K562 (cell line): ENCODE data around the gene METTL3. TPM values are rescaled to one million over a fixed set of nuclear protein-coding genes. Genes with fewer than 3 reads are reported as not detected.
A peak's percentile ranks its signal among the peaks of the same experiment; 100 is the strongest.

Experiments used
- CTBP1 ChIP-seq: fragments of 450-650 bp; IDR thresholded peaks from 2 replicates; pipeline ENCODE4 v1.6.1; 2016; ENCODE audit warnings: borderline replicate concordance
- DIDO1 ChIP-seq: fragments of 450-650 bp; IDR thresholded peaks from 2 replicates; pipeline ENCODE4 v1.6.1; 2016; ENCODE audit warnings: low read depth, missing biosample characterization, missing genetic modification characterization
- FOXJ2 ChIP-seq: fragments of 200-800 bp; sonication (Bioruptor generic); IDR thresholded peaks from 2 replicates; pipeline ENCODE4 v1.6.1; 2016; ENCODE audit warnings: missing genetic modification characterization, missing compliant biosample characterization
- FOXP1 ChIP-seq: sonication (generic); formaldehyde crosslinking; IDR thresholded peaks from 2 replicates; pipeline ENCODE4 v1.8.0; 2022; ENCODE audit warnings: mild to moderate bottlenecking, missing genetic modification reagents
- KAT2B ChIP-seq: IDR thresholded peaks from one replicate; pipeline ENCODE4 v1.6.1; 2012; ENCODE audit warnings: low read depth, mild to moderate bottlenecking, control low read depth, inconsistent platforms, low read length, moderate library complexity
- MTA1 ChIP-seq: fragments of 450-650 bp; IDR thresholded peaks from 2 replicates; pipeline ENCODE4 v1.6.1; 2017; ENCODE audit warnings: borderline replicate concordance
- NR2C1 ChIP-seq, 2 experiments: fragments of 450-650 bp; IDR thresholded peaks; 2 replicates each; pipeline ENCODE4 v1.6.1; 2017; ENCODE audit warnings: mild to moderate bottlenecking in 2 of 2, antibody characterized with exemption in 1 of 2, inconsistent platforms in 1 of 2, missing compliant biosample characterization in 1 of 2, missing genetic modification characterization in 1 of 2
- TBP ChIP-seq: optimal IDR thresholded peaks from 2 replicates; pipeline ENCODE3; 2011; ENCODE audit warnings: low read depth, low read length, improper control_type of control experiment
- TCF7L2 ChIP-seq: fragments of 150-350 bp; IDR thresholded peaks from 2 replicates; pipeline ENCODE4 v1.6.1; 2016; ENCODE audit warnings: low read depth, mild to moderate bottlenecking, low read length, moderate library complexity
- ZKSCAN8 ChIP-seq: fragments of 200-800 bp; sonication (Bioruptor generic); IDR thresholded peaks from 2 replicates; pipeline ENCODE4 v1.6.1; 2016; ENCODE audit warnings: missing genetic modification characterization, missing compliant biosample characterization
- ZNF23 ChIP-seq: fragments of 250-450 bp; sonication (Bioruptor Pico); IDR thresholded peaks from 2 replicates; pipeline ENCODE4 v1.4.0; 2020; ENCODE audit warnings: mild to moderate bottlenecking
- ZNF263 ChIP-seq: sonication (generic); formaldehyde crosslinking; IDR thresholded peaks from 2 replicates; pipeline ENCODE4 v1.8.0; 2022; ENCODE audit warnings: mild to moderate bottlenecking, missing genetic modification reagents, borderline replicate concordance
- ZNF436 ChIP-seq: fragments of 250-450, 450-650 bp; sonication (Bioruptor Pico); formaldehyde crosslinking; IDR thresholded peaks from 2 replicates; pipeline ENCODE4 v1.7.0; 2020; ENCODE audit warnings: mild to moderate bottlenecking
- ZNF586 ChIP-seq: fragments of 450-650 bp; formaldehyde crosslinking; conservative IDR thresholded peaks from 2 replicates; pipeline ENCODE4 v1.4.0; 2020; ENCODE audit warnings: mild to moderate bottlenecking, moderate library complexity
- ZZZ3 ChIP-seq: fragments of 450-650 bp; IDR thresholded peaks from 2 replicates; pipeline ENCODE4 v1.6.1; 2016; ENCODE audit warnings: antibody characterized with exemption, mild to moderate bottlenecking, moderate library complexity
- polyA plus RNA-seq, 8 experiments: library from polyadenylated mRNA; depleted of rRNA in 4 of 8; stranded (reverse) in 5 of 8; unstranded in 3 of 8; fragments of >200 nt; fragmentation: Nextera tagmentation in 2 of 8; fragmentation: Illumina TruSeq in 1 of 8; extraction: Ambion mirVana in 2 of 8; extraction: Trizol in 1 of 8; gene quantifications; 2 replicates each; pipeline versions ENCODE4 v1.2.1 to v1.2.3, GENCODE V29; 2011 to 2014; ENCODE audit warnings: inconsistent platforms in 1 of 8, missing spikeins in 1 of 8
- total RNA-seq, 7 experiments: library from RNA; depleted of rRNA in 6 of 7; stranded (reverse); fragments of >200 nt in 6 of 7; fragmentation: Illumina TruSeq in 2 of 7; extraction: Trizol in 2 of 7; gene quantifications; 2 replicates each; pipeline versions ENCODE4 v1.2.1 to v1.2.3, GENCODE V29; 2011 to 2021; ENCODE audit warnings: low replicate concordance in 1 of 7
- TF ChIP-seq, protein P1 (sequence below): fragments of 250-450 bp; sonication (Bioruptor Pico); IDR thresholded peaks from 2 replicates; pipeline ENCODE4 v1.6.1; 2021; ENCODE audit warnings: mild to moderate bottlenecking
- TF ChIP-seq, protein P2 (sequence below): fragments of 450-650 bp; IDR thresholded peaks from 2 replicates; pipeline ENCODE4 v1.6.1; 2016; ENCODE audit warnings: borderline replicate concordance
- TF ChIP-seq, protein P3 (sequence below): sonication (generic); formaldehyde crosslinking; IDR thresholded peaks from 2 replicates; pipeline ENCODE4 v1.8.1; 2022; ENCODE audit warnings: missing genetic modification reagents
- TF ChIP-seq, protein P4 (sequence below): sonication (generic); formaldehyde crosslinking; IDR thresholded peaks from 2 replicates; pipeline ENCODE4 v1.8.0; 2023; ENCODE audit warnings: mild to moderate bottlenecking, missing genetic modification reagents

METTL3 gene
- total and polyA plus RNA-seq, 9 of the 15 experiments (the other 6 are each of a cell fraction or from before 2014, with no cell fraction given) = 42.1 to 151 (median 65.7) TPM

DNA sequence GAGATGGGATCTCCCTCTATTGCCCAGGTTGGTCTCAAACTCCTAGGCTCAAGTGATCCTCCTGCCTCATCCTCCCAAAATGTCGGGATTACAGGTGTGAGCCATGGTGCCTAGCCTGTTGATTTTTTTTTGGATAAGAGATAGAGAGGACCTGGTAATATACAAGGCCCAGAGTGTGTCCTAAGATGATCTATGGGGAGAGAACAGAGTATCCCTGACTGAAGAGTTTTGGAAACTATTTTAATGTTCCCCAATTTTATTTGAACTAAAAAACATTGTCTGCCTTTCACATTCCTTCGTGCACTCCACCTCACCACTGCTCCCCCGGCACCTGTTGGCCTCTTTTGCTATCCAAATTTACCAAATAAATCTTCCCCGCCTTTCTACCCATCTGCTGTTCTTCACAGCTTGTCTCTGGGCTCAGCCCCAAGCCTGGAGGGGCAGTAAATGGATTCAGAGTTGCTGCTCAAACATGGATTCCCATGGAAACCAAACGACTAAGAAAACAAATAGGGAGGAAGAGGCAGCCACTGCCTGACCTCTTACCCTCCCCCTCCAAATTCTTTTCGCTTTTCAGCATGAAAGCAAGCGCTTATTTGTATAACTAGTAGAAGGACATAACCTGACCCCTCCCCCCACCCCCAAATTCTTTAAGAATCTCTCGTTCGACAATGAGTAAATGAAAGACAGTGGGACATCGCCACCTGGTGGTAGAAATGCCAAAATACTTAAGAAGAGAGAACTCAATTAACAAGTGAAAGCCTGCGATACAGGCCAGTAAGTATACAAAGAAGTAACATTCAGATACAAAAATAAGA is 46.2 kb upstream of the METTL3 start (continued):
- TF ChIP-seq NR2C1 (IDR thresholded peaks at IDR 0.05) = no peak
- TF ChIP-seq NR2C1 (tag; IDR thresholded peaks at IDR 0.05) = peak; percentile 34; the same call in 1 of the 2 replicates
- TF ChIP-seq, protein P1, sequence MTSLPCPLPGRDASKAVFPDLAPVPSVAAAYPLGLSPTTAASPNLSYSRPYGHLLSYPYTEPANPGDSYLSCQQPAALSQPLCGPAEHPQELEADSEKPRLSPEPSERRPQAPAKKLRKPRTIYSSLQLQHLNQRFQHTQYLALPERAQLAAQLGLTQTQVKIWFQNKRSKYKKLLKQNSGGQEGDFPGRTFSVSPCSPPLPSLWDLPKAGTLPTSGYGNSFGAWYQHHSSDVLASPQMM (CRISPR knock-in tag) = no peak
- TF ChIP-seq MTA1 = no peak
- TF ChIP-seq ZNF436 (CRISPR knock-in tag) = no peak
- TF ChIP-seq TCF7L2 = no peak
- no peak for TF ChIP-seq ZNF263 (CRISPR knock-in tag)
- TF ChIP-seq, protein P2, sequence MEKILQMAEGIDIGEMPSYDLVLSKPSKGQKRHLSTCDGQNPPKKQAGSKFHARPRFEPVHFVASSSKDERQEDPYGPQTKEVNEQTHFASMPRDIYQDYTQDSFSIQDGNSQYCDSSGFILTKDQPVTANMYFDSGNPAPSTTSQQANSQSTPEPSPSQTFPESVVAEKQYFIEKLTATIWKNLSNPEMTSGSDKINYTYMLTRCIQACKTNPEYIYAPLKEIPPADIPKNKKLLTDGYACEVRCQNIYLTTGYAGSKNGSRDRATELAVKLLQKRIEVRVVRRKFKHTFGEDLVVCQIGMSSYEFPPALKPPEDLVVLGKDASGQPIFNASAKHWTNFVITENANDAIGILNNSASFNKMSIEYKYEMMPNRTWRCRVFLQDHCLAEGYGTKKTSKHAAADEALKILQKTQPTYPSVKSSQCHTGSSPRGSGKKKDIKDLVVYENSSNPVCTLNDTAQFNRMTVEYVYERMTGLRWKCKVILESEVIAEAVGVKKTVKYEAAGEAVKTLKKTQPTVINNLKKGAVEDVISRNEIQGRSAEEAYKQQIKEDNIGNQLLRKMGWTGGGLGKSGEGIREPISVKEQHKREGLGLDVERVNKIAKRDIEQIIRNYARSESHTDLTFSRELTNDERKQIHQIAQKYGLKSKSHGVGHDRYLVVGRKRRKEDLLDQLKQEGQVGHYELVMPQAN = no peak
- TF ChIP-seq, protein P3, sequence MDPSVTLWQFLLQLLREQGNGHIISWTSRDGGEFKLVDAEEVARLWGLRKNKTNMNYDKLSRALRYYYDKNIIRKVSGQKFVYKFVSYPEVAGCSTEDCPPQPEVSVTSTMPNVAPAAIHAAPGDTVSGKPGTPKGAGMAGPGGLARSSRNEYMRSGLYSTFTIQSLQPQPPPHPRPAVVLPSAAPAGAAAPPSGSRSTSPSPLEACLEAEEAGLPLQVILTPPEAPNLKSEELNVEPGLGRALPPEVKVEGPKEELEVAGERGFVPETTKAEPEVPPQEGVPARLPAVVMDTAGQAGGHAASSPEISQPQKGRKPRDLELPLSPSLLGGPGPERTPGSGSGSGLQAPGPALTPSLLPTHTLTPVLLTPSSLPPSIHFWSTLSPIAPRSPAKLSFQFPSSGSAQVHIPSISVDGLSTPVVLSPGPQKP (CRISPR knock-in tag) = no peak
- no peak for TF ChIP-seq ZNF23 (CRISPR knock-in tag)
- TF ChIP-seq ZZZ3 = no peak
- no peak for TF ChIP-seq KAT2B
- no peak for TF ChIP-seq FOXP1 (CRISPR knock-in tag)
- TF ChIP-seq, protein P4, sequence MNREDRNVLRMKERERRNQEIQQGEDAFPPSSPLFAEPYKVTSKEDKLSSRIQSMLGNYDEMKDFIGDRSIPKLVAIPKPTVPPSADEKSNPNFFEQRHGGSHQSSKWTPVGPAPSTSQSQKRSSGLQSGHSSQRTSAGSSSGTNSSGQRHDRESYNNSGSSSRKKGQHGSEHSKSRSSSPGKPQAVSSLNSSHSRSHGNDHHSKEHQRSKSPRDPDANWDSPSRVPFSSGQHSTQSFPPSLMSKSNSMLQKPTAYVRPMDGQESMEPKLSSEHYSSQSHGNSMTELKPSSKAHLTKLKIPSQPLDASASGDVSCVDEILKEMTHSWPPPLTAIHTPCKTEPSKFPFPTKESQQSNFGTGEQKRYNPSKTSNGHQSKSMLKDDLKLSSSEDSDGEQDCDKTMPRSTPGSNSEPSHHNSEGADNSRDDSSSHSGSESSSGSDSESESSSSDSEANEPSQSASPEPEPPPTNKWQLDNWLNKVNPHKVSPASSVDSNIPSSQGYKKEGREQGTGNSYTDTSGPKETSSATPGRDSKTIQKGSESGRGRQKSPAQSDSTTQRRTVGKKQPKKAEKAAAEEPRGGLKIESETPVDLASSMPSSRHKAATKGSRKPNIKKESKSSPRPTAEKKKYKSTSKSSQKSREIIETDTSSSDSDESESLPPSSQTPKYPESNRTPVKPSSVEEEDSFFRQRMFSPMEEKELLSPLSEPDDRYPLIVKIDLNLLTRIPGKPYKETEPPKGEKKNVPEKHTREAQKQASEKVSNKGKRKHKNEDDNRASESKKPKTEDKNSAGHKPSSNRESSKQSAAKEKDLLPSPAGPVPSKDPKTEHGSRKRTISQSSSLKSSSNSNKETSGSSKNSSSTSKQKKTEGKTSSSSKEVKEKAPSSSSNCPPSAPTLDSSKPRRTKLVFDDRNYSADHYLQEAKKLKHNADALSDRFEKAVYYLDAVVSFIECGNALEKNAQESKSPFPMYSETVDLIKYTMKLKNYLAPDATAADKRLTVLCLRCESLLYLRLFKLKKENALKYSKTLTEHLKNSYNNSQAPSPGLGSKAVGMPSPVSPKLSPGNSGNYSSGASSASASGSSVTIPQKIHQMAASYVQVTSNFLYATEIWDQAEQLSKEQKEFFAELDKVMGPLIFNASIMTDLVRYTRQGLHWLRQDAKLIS = no peak
- TF ChIP-seq CTBP1 = 0 out of 2 replicates have a peak, but pooled peaks have one; percentile 11
- TF ChIP-seq TBP = no peak
- peak; percentile 93 for TF ChIP-seq FOXJ2 (tag)
- TF ChIP-seq ZKSCAN8 (CRISPR knock-in tag) = no peak
- no peak for TF ChIP-seq ZNF586 (CRISPR knock-in tag)
- TF ChIP-seq DIDO1 = 0 out of 2 replicates have a peak, but pooled peaks have one; percentile 41
